HepG2 (cell line): ENCODE results near the gene CD9. TPM values are rescaled to one million over a fixed set of nuclear protein-coding genes. Genes with fewer than 3 reads are reported as not detected.

ENCODE experiments used
- CEBPG ChIP-seq: IDR thresholded peaks from 2 replicates; pipeline ENCODE4 v1.6.1; 2016
- MTA1 ChIP-seq: sonication (generic); formaldehyde crosslinking; IDR thresholded peaks from 2 replicates; pipeline ENCODE4 v1.4.0; 2020; ENCODE audit warnings: missing genetic modification reagents, mild to moderate bottlenecking, borderline replicate concordance
- NRL ChIP-seq: sonication (generic); formaldehyde crosslinking; IDR thresholded peaks from 2 replicates; pipeline ENCODE4 v1.5.0; 2020; ENCODE audit warnings: missing genetic modification reagents, mild to moderate bottlenecking, moderate library complexity, borderline replicate concordance
- SOX13 ChIP-seq, 3 experiments: fragments of 450-650 bp in 1 of 3; sonication (generic) in 1 of 3; formaldehyde crosslinking in 1 of 3; IDR thresholded peaks in 2 of 3; conservative IDR thresholded peaks in 1 of 3; 2 replicates each; pipeline versions ENCODE4 v1.5.0 to v1.6.1; 2016 to 2020; ENCODE audit warnings: antibody characterized with exemption in 1 of 3, mild to moderate bottlenecking in 1 of 3, missing compliant biosample characterization in 1 of 3, missing genetic modification reagents in 1 of 3, moderate library complexity in 1 of 3
- SOX5 ChIP-seq: IDR thresholded peaks from 2 replicates; pipeline ENCODE4 v1.6.1; 2016; ENCODE audit warnings: borderline replicate concordance
- SOX6 ChIP-seq, 2 experiments: fragments of 450-650 bp in 1 of 2; sonication (generic) in 1 of 2; formaldehyde crosslinking in 1 of 2; IDR thresholded peaks; 2 replicates each; pipeline versions ENCODE4 v1.4.0 to v1.6.1; 2017 to 2020; ENCODE audit warnings: antibody characterized with exemption in 1 of 2, mild to moderate bottlenecking in 1 of 2, missing genetic modification reagents in 1 of 2
- XRCC5 ChIP-seq: fragments of 200-400 bp; formaldehyde crosslinking; optimal IDR thresholded peaks from 2 replicates; pipeline ENCODE3; 2017; ENCODE audit warnings: mild to moderate bottlenecking, low read length
- ZNF776 ChIP-seq: sonication (generic); formaldehyde crosslinking; IDR thresholded peaks from 2 replicates; pipeline ENCODE4 v1.4.0; 2020; ENCODE audit warnings: mild to moderate bottlenecking, missing genetic modification reagents
- ZSCAN20 ChIP-seq: sonication (generic); formaldehyde crosslinking; IDR thresholded peaks from 2 replicates; pipeline ENCODE4 v1.4.0; 2020; ENCODE audit warnings: missing genetic modification reagents, mild to moderate bottlenecking, borderline replicate concordance
- ZZZ3 ChIP-seq: sonication (generic); formaldehyde crosslinking; IDR thresholded peaks from 2 replicates; pipeline ENCODE4 v1.4.0; 2020; ENCODE audit warnings: missing genetic modification reagents, mild to moderate bottlenecking, borderline replicate concordance
- polyA plus RNA-seq, 8 experiments: library from polyadenylated mRNA; depleted of rRNA in 3 of 8; stranded (reverse) in 7 of 8; unstranded in 1 of 8; fragments of >200 nt; fragmentation: Illumina TruSeq in 4 of 8; extraction: Trizol in 4 of 8; gene quantifications; 2 replicates each; pipeline versions ENCODE4 v1.2.1 to v1.2.3, GENCODE V29; 2011 to 2016; ENCODE audit warnings: low read depth in 4 of 8, missing spikeins in 1 of 8, mixed read lengths in 1 of 8; ENCODE audit not compliant: insufficient read depth in 1 of 8
- total RNA-seq, 5 experiments: library from RNA; depleted of rRNA; stranded (reverse); fragments of >200 nt; fragmentation: Illumina TruSeq; extraction: Trizol; gene quantifications; 2 replicates each; pipeline ENCODE4 v1.2.3, GENCODE V29; 2016; ENCODE audit warnings: low read depth in 1 of 5
- TF ChIP-seq, protein P1 (sequence below): sonication (generic); formaldehyde crosslinking; IDR thresholded peaks from 2 replicates; pipeline ENCODE4 v1.9.0; 2021; ENCODE audit warnings: missing genetic modification reagents, mild to moderate bottlenecking, borderline replicate concordance
- TF ChIP-seq, protein P2 (sequence below): sonication (generic); formaldehyde crosslinking; conservative IDR thresholded peaks from 2 replicates; pipeline ENCODE4 v1.8.1; 2023; ENCODE audit warnings: missing genetic modification reagents
- TF ChIP-seq, protein P3 (sequence below): sonication (generic); formaldehyde crosslinking; conservative IDR thresholded peaks from 2 replicates; pipeline ENCODE4 v1.4.0; 2020; ENCODE audit warnings: mild to moderate bottlenecking, missing genetic modification reagents, moderate library complexity
- TF ChIP-seq, protein P4 (sequence below): sonication (generic); formaldehyde crosslinking; IDR thresholded peaks from 2 replicates; pipeline ENCODE4 v1.4.0; 2020; ENCODE audit warnings: missing genetic modification reagents, borderline replicate concordance
- TF ChIP-seq, protein P5 (sequence below): sonication (generic); formaldehyde crosslinking; IDR thresholded peaks from 2 replicates; pipeline ENCODE4 v1.4.0; 2020; ENCODE audit warnings: missing genetic modification reagents

CD9 gene
- total and polyA plus RNA-seq, 2 of the 13 experiments (the other 11 are each of a cell fraction or from before 2014, with no cell fraction given): 5.8 to 38.3 TPM

DNA sequence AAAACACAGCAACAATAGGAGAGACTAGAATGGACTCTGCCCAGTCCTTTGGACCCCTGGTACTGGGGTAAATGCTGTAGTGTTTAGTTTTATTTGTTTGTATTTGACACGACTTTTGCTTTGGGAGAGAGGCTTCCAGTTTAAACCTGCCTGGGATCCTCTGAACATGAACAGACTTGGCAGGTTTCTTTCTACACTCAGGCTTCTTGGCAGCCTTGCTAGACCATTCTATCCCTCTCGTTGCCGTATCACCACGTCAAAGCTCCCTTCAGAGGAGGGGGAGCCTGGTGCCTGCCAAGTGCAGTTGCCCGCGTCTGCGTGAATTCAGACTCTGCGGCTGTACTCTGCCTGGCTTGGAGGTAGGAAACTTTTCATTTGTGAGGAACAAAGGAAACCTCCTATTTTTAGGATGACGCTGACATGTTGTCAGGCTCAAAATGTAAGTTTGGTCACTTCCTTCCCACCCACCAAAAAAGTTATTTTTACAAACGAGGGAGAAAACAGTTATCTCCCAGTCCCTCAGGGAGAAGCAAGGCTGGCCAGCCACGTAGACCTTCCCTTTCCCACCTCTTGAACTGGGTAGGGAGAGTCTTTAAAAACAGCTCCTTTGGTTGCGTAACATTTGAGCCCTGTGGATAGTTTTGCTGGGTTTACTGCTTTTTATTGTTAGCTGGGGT, 25.9 kb downstream of the CD9 start (continued):
- TF ChIP-seq, protein P1, sequence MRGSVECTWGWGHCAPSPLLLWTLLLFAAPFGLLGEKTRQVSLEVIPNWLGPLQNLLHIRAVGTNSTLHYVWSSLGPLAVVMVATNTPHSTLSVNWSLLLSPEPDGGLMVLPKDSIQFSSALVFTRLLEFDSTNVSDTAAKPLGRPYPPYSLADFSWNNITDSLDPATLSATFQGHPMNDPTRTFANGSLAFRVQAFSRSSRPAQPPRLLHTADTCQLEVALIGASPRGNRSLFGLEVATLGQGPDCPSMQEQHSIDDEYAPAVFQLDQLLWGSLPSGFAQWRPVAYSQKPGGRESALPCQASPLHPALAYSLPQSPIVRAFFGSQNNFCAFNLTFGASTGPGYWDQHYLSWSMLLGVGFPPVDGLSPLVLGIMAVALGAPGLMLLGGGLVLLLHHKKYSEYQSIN (CRISPR knock-in tag): no peak
- TF ChIP-seq, protein P2, sequence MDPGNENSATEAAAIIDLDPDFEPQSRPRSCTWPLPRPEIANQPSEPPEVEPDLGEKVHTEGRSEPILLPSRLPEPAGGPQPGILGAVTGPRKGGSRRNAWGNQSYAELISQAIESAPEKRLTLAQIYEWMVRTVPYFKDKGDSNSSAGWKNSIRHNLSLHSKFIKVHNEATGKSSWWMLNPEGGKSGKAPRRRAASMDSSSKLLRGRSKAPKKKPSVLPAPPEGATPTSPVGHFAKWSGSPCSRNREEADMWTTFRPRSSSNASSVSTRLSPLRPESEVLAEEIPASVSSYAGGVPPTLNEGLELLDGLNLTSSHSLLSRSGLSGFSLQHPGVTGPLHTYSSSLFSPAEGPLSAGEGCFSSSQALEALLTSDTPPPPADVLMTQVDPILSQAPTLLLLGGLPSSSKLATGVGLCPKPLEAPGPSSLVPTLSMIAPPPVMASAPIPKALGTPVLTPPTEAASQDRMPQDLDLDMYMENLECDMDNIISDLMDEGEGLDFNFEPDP: 0 out of 2 replicates have a peak, but pooled peaks have one; percentile 39
- TF ChIP-seq, protein P3, sequence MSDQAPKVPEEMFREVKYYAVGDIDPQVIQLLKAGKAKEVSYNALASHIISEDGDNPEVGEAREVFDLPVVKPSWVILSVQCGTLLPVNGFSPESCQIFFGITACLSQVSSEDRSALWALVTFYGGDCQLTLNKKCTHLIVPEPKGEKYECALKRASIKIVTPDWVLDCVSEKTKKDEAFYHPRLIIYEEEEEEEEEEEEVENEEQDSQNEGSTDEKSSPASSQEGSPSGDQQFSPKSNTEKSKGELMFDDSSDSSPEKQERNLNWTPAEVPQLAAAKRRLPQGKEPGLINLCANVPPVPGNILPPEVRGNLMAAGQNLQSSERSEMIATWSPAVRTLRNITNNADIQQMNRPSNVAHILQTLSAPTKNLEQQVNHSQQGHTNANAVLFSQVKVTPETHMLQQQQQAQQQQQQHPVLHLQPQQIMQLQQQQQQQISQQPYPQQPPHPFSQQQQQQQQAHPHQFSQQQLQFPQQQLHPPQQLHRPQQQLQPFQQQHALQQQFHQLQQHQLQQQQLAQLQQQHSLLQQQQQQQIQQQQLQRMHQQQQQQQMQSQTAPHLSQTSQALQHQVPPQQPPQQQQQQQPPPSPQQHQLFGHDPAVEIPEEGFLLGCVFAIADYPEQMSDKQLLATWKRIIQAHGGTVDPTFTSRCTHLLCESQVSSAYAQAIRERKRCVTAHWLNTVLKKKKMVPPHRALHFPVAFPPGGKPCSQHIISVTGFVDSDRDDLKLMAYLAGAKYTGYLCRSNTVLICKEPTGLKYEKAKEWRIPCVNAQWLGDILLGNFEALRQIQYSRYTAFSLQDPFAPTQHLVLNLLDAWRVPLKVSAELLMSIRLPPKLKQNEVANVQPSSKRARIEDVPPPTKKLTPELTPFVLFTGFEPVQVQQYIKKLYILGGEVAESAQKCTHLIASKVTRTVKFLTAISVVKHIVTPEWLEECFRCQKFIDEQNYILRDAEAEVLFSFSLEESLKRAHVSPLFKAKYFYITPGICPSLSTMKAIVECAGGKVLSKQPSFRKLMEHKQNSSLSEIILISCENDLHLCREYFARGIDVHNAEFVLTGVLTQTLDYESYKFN (CRISPR knock-in tag): peak; percentile 85
- TF ChIP-seq XRCC5 (no peak), ZSCAN20 (CRISPR knock-in tag) (peak; percentile 15; the same call in 1 of the 2 replicates), ZNF776 (CRISPR knock-in tag) (0 out of 2 replicates have a peak, but pooled peaks have one; percentile 10), CEBPG (peak; percentile 83), MTA1 (CRISPR knock-in tag) (0 out of 2 replicates have a peak, but pooled peaks have one; percentile 20), SOX5 (peak; percentile 90), ZZZ3 (no peak), SOX6 (IDR thresholded peaks at IDR 0.05) (no peak), SOX6 (CRISPR knock-in tag; IDR thresholded peaks at IDR 0.05) (peak; percentile 88), SOX13 (IDR thresholded peaks at IDR 0.05) (peak; percentile 77; the same call in 1 of the 2 replicates), SOX13 (CRISPR knock-in tag; conservative IDR thresholded peaks at IDR 0.05 in 1 of 2, IDR thresholded peaks at IDR 0.05 in 1 of 2) (peak in 1 of 2 experiments; percentile 92; a peak in 2 of 4 replicates), NRL (CRISPR knock-in tag) (no peak)
- TF ChIP-seq, protein P4, sequence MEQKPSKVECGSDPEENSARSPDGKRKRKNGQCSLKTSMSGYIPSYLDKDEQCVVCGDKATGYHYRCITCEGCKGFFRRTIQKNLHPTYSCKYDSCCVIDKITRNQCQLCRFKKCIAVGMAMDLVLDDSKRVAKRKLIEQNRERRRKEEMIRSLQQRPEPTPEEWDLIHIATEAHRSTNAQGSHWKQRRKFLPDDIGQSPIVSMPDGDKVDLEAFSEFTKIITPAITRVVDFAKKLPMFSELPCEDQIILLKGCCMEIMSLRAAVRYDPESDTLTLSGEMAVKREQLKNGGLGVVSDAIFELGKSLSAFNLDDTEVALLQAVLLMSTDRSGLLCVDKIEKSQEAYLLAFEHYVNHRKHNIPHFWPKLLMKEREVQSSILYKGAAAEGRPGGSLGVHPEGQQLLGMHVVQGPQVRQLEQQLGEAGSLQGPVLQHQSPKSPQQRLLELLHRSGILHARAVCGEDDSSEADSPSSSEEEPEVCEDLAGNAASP (CRISPR knock-in tag): 0 out of 2 replicates have a peak, but pooled peaks have one; percentile 12
- TF ChIP-seq, protein P5, sequence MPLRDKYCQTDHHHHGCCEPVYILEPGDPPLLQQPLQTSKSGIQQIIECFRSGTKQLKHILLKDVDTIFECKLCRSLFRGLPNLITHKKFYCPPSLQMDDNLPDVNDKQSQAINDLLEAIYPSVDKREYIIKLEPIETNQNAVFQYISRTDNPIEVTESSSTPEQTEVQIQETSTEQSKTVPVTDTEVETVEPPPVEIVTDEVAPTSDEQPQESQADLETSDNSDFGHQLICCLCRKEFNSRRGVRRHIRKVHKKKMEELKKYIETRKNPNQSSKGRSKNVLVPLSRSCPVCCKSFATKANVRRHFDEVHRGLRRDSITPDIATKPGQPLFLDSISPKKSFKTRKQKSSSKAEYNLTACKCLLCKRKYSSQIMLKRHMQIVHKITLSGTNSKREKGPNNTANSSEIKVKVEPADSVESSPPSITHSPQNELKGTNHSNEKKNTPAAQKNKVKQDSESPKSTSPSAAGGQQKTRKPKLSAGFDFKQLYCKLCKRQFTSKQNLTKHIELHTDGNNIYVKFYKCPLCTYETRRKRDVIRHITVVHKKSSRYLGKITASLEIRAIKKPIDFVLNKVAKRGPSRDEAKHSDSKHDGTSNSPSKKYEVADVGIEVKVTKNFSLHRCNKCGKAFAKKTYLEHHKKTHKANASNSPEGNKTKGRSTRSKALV (CRISPR knock-in tag): peak; percentile 72; the same call in 1 of the 2 replicates
